Cardiac muscle cell (in vitro differentiated cells and primary cell): ENCODE measurements around the gene ELN. TPM values are rescaled to one million over a fixed set of nuclear protein-coding genes. Genes with fewer than 3 reads are reported as not detected.

Source experiments
- DNase-seq, 2 donors: peaks; one replicate each; pipeline versions ENCODE4 v3.0.0 to v3.0.0-alpha.2; 2010 to 2017; ENCODE audit warnings: low read depth in 1 of 2, low spot score in 1 of 2
- H3K27ac ChIP-seq: fragments of 200-600 bp; sonication (generic); 2 replicates; pipeline ENCODE4 v1.5.1; 2016
- H3K27me3 ChIP-seq: fragments of 200-600 bp; sonication (generic); 2 replicates; pipeline ENCODE4 v1.6.0; 2016; ENCODE audit warnings: control low read depth
- H3K36me3 ChIP-seq: fragments of 200-600 bp; sonication (generic); 2 replicates; pipeline ENCODE4 v1.5.1; 2016; ENCODE audit warnings: control low read depth
- H3K4me1 ChIP-seq: fragments of 200-600 bp; sonication (generic); 2 replicates; pipeline ENCODE4 v1.8.1; 2017; ENCODE audit warnings: low read depth, mild to moderate bottlenecking, mixed run types
- H3K4me3 ChIP-seq: fragments of 200-600 bp; sonication (generic); 2 replicates; pipeline ENCODE4 v1.5.1; 2016; ENCODE audit warnings: mild to moderate bottlenecking
- H3K9me3 ChIP-seq: fragments of 200-600 bp; sonication (generic); 2 replicates; pipeline ENCODE4 v1.5.1; 2017; ENCODE audit warnings: low read depth, mild to moderate bottlenecking, control low read depth
- polyA plus RNA-seq: library from polyadenylated mRNA; unstranded; fragments of >200 nt; fragmentation: Nextera tagmentation; extraction: Ambion mirVana; gene quantifications from 2 replicates; pipeline ENCODE4 v1.2.1, GENCODE V29; 2016
- total RNA-seq: library from RNA; depleted of rRNA; stranded (reverse); fragments of >200 nt; gene quantifications from 2 replicates; pipeline ENCODE4 v1.2.3, GENCODE V29; 2016
- TF ChIP-seq, protein P1 (sequence below): IDR thresholded peaks from 2 replicates; pipeline ENCODE4 v1.5.1; 2012; ENCODE audit warnings: low read depth, mild to moderate bottlenecking, low read length

ELN gene
- total and polyA plus RNA-seq, 2 experiments from 2014 or later: 0.77 TPM; not detected in 1

DNA sequence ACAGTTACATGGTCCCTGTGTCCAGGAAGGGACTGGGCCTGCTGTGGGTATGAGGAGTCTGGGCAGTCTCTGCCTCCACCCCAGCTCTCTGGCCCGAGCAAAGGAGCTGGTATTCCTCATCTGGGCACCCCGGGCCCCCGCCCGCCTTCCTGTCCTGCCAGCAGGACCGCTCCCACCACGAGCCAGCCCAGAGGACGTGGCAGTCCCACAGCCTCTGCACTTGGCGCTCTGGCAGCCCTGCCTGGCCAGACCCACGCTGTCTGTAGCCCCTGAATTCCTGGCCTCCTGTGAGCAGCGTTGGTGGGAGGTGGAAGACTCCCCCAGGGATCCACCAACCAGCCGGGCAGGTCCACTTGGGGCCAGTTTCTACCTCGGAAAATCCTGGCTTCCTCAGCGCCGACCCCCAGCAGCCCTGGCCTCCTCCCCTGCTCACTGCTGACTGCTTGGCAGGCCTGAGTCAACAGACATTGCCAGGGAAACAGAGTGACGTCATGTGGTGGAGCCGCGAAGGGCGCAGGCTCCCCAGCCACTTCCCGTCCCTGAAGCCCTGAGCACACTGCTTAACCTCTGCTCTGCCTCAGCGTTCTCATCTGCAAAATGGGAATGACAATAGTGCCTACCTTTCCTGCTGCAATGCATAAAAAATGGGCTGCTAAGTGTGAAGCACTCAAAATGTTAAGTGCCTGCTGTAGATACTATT is 34.0 kb downstream of the ELN start:
- Histone ChIP-seq H3K4me3 (no peak overlapping the region), H3K4me1 (no peaks in the 10 kb centered on the region), H3K9me3 (no peaks in the 10 kb centered on the region), H3K27ac (no peak overlapping the region), H3K36me3 (no peaks in the 10 kb centered on the region), H3K27me3 (no peaks in the 10 kb centered on the region)
- DNase-seq: peak in 1 of 2 donors; percentile 96
- TF ChIP-seq, protein P1, sequence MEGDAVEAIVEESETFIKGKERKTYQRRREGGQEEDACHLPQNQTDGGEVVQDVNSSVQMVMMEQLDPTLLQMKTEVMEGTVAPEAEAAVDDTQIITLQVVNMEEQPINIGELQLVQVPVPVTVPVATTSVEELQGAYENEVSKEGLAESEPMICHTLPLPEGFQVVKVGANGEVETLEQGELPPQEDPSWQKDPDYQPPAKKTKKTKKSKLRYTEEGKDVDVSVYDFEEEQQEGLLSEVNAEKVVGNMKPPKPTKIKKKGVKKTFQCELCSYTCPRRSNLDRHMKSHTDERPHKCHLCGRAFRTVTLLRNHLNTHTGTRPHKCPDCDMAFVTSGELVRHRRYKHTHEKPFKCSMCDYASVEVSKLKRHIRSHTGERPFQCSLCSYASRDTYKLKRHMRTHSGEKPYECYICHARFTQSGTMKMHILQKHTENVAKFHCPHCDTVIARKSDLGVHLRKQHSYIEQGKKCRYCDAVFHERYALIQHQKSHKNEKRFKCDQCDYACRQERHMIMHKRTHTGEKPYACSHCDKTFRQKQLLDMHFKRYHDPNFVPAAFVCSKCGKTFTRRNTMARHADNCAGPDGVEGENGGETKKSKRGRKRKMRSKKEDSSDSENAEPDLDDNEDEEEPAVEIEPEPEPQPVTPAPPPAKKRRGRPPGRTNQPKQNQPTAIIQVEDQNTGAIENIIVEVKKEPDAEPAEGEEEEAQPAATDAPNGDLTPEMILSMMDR: no peak

DNA sequence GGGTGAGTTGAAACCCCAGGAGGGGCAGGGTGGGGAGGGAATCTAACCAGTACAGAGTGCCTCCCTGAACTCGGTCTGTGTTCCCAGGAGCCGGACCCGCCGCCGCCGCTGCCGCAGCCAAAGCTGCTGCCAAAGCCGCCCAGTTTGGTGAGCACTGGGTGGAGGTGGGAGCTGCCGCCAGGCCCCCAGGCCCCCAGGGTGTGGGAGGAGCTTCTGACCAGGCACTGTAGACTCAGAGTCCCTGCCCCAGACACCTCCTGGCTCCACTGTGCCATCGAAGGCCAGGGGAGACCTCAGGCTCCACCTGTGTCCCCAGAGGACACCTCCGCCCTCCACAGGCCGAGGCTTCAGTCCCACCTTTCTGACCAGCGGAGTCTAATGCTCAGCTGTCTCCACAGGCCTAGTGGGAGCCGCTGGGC is 35.3 kb downstream of the ELN start:
- Histone ChIP-seq H3K4me1 (no peaks in the 10 kb centered on the region), H3K27ac (no peak overlapping the region), H3K36me3 (no peaks in the 10 kb centered on the region), H3K9me3 (no peaks in the 10 kb centered on the region), H3K27me3 (no peaks in the 10 kb centered on the region), H3K4me3 (no peak overlapping the region)
- DNase-seq: no peak
- TF ChIP-seq, protein P1: no peak

DNA sequence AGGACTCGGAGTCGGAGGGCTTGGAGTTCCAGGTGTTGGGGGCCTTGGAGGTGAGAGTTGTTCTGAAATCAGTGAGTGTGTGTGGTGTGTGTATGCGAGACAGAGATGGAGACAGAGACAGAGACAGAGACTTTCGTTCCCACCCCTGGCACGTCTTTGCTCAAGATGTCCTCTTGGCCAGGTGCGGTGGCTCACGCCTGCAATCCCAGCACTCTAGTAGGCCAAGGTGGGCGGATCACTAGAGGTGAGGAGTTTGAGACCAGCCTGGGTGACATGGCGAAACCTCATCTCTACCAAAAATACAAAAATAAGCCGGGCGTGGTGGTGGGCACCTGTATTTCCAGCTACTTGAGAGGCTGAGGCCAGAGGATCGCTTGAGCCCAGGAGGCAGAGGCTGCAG is 35.7 kb downstream of the ELN start:
- no peaks in the 10 kb centered on the region for H3K27me3 ChIP-seq
- no peaks in the 10 kb centered on the region for H3K4me1 ChIP-seq
- no peak overlapping the region for H3K4me3 ChIP-seq
- no peak for DNase-seq
- H3K36me3 ChIP-seq: no peaks in the 10 kb centered on the region
- TF ChIP-seq, protein P1: no peak
- no peak overlapping the region for H3K27ac ChIP-seq
- no peaks in the 10 kb centered on the region for H3K9me3 ChIP-seq

DNA sequence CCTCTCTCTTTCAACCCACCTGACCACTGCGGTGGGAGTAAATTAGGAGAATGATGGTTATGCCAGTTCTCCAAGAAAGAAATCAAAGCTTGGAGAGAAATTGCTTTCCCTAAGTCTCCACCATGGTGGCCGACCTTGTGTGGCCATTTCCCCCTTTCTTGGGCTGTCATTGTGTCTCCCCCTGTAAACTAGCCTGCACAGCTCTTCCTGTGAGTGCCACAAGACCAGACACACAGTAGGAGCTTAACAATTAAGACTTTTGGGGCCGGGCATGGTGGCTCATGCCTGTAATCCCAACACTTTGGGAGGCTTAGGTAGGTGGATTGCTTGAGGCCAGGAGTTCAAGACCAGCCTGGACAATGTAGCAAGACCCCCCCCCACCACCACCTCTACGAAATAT is 36.7 kb downstream of the ELN start:
- no peaks in the 10 kb centered on the region for H3K27me3 ChIP-seq
- H3K9me3 ChIP-seq: no peaks in the 10 kb centered on the region
- no peak overlapping the region for H3K27ac ChIP-seq
- H3K4me1 ChIP-seq: no peaks in the 10 kb centered on the region
- H3K4me3 ChIP-seq: no peak overlapping the region
- no peak for DNase-seq
- TF ChIP-seq, protein P1: no peak
- H3K36me3 ChIP-seq: no peaks in the 10 kb centered on the region

DNA sequence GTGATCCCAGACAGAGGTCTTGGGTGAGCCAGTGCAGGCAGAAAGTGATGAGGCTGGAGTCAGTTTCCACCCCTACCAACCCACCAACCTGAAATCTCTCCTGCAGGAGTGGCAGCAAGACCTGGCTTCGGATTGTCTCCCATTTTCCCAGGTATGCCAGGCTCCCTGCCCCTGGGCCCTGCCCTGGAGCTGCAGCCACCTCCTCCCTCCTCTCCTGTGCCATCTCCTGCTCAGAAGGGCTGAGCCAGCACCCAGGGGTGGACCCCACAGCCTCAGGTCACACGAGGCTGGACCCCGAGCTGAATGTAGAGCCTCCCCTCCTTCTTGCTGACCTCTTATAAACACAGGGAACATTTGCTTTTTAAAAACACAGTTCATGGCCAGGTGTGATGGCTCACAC is 38.7 kb downstream of the ELN start:
- Histone ChIP-seq H3K27ac (no peak overlapping the region), H3K4me3 (no peak overlapping the region), H3K9me3 (no peaks in the 10 kb centered on the region), H3K4me1 (no peaks in the 10 kb centered on the region), H3K36me3 (no peaks in the 10 kb centered on the region), H3K27me3 (no peaks in the 10 kb centered on the region)
- TF ChIP-seq, protein P1: no peak
- DNase-seq: no peak
